Measurements from ENCODE around the gene MRPL38.

- TF ChIP-seq, protein P1, sequence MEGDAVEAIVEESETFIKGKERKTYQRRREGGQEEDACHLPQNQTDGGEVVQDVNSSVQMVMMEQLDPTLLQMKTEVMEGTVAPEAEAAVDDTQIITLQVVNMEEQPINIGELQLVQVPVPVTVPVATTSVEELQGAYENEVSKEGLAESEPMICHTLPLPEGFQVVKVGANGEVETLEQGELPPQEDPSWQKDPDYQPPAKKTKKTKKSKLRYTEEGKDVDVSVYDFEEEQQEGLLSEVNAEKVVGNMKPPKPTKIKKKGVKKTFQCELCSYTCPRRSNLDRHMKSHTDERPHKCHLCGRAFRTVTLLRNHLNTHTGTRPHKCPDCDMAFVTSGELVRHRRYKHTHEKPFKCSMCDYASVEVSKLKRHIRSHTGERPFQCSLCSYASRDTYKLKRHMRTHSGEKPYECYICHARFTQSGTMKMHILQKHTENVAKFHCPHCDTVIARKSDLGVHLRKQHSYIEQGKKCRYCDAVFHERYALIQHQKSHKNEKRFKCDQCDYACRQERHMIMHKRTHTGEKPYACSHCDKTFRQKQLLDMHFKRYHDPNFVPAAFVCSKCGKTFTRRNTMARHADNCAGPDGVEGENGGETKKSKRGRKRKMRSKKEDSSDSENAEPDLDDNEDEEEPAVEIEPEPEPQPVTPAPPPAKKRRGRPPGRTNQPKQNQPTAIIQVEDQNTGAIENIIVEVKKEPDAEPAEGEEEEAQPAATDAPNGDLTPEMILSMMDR (IDR thresholded peaks at IDR 0.05): no peak
- TF ChIP-seq POLR2A (IDR thresholded peaks at IDR 0.05): no peak
- no peak for TF ChIP-seq POLR2AphosphoS5 (IDR thresholded peaks at IDR 0.05; ENCODE audit: insufficient read depth in 1 of 2, low read depth in 1 of 2)
Observed at GRCh38 chr17:75909051-75909811, 4.5 kb upstream of the MRPL38 start.
